Cardiac muscle cell (in vitro differentiated cells and primary cell): ENCODE results near the gene MINAR2. TPM values are rescaled to one million over a fixed set of nuclear protein-coding genes. Genes with fewer than 3 reads are reported as not detected.

ENCODE experiments used
- DNase-seq, 2 donors: peaks; one replicate each; pipeline versions ENCODE4 v3.0.0 to v3.0.0-alpha.2; 2010 to 2017; ENCODE audit warnings: low read depth in 1 of 2, low spot score in 1 of 2
- H3K27ac ChIP-seq: fragments of 200-600 bp; sonication (generic); 2 replicates; pipeline ENCODE4 v1.5.1; 2016
- H3K27me3 ChIP-seq: fragments of 200-600 bp; sonication (generic); 2 replicates; pipeline ENCODE4 v1.6.0; 2016; ENCODE audit warnings: control low read depth
- H3K36me3 ChIP-seq: fragments of 200-600 bp; sonication (generic); 2 replicates; pipeline ENCODE4 v1.5.1; 2016; ENCODE audit warnings: control low read depth
- H3K4me1 ChIP-seq: fragments of 200-600 bp; sonication (generic); 2 replicates; pipeline ENCODE4 v1.8.1; 2017; ENCODE audit warnings: low read depth, mild to moderate bottlenecking, mixed run types
- H3K4me3 ChIP-seq: fragments of 200-600 bp; sonication (generic); 2 replicates; pipeline ENCODE4 v1.5.1; 2016; ENCODE audit warnings: mild to moderate bottlenecking
- H3K9me3 ChIP-seq: fragments of 200-600 bp; sonication (generic); 2 replicates; pipeline ENCODE4 v1.5.1; 2017; ENCODE audit warnings: low read depth, mild to moderate bottlenecking, control low read depth
- polyA plus RNA-seq: library from polyadenylated mRNA; unstranded; fragments of >200 nt; fragmentation: Nextera tagmentation; extraction: Ambion mirVana; gene quantifications from 2 replicates; pipeline ENCODE4 v1.2.1, GENCODE V29; 2016
- total RNA-seq: library from RNA; depleted of rRNA; stranded (reverse); fragments of >200 nt; gene quantifications from 2 replicates; pipeline ENCODE4 v1.2.3, GENCODE V29; 2016
- TF ChIP-seq, protein P1 (sequence below): IDR thresholded peaks from 2 replicates; pipeline ENCODE4 v1.5.1; 2012; ENCODE audit warnings: low read depth, mild to moderate bottlenecking, low read length

Gene MINAR2
- total and polyA plus RNA-seq, 2 experiments from 2014 or later = not detected

DNA sequence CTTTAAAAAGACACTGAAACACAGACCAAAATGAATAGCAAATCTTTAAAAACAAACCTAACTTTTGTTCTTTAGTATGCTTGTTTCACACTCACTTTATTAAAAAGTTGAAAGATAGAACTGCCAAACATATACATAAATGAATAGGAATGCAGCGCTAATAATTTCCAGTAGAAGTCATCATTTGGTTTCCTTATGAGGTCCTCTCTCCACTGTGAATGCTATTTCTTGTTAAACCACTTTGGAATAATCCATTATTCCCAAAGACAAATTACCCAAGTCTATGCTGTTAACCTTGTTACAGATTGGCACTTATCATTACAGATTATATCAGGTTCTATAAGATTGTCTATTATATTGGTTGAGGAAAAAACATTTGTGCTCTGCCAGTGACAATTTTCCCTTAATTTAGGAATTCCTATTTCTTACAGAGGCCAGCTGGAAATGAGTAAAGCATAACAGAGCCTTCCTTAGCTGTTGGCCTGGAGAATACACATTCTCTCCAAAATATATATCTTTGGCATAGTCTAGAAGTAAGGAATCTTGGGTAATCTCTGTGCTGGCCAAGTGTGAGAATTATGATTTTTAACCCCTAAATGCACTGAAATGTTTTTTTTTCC, 29.3 kb upstream of the MINAR2 start:
- TF ChIP-seq, protein P1, sequence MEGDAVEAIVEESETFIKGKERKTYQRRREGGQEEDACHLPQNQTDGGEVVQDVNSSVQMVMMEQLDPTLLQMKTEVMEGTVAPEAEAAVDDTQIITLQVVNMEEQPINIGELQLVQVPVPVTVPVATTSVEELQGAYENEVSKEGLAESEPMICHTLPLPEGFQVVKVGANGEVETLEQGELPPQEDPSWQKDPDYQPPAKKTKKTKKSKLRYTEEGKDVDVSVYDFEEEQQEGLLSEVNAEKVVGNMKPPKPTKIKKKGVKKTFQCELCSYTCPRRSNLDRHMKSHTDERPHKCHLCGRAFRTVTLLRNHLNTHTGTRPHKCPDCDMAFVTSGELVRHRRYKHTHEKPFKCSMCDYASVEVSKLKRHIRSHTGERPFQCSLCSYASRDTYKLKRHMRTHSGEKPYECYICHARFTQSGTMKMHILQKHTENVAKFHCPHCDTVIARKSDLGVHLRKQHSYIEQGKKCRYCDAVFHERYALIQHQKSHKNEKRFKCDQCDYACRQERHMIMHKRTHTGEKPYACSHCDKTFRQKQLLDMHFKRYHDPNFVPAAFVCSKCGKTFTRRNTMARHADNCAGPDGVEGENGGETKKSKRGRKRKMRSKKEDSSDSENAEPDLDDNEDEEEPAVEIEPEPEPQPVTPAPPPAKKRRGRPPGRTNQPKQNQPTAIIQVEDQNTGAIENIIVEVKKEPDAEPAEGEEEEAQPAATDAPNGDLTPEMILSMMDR = no peak
- no peaks in the 10 kb centered on the region for H3K27me3 ChIP-seq
- peak overlapping the region; percentile 38 for H3K27ac ChIP-seq
- no peak overlapping the region for H3K4me3 ChIP-seq
- no peaks in the 10 kb centered on the region for H3K9me3 ChIP-seq
- H3K4me1 ChIP-seq = peaks cover 32% of the 10 kb centered on the region
- H3K36me3 ChIP-seq = no peaks in the 10 kb centered on the region
- DNase-seq = peak in 1 of 2 donors; percentile 2

DNA sequence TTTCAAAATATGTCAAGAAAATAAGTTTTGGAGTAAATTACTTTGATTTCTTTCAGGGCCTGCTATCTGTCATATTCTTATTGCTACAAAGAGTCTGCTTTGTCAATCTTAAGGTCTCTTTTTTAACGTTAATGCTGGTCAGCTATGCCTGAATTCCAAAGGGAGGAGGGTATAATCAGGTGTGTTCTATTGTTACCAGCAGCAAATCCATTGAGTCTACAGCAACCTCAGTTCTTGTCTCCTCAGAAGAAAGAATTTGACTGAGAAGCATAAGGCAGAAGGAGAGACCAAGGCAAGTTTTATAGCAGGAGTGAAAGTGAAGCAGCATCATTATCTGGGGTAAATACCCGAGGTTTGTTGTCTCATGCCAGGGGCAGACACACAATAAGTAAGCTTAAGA, 23.7 kb upstream of the MINAR2 start:
- TF ChIP-seq, protein P1 = no peak
- no peak for DNase-seq
- Histone ChIP-seq H3K4me3 (no peak overlapping the region), H3K27me3 (no peaks in the 10 kb centered on the region), H3K9me3 (no peaks in the 10 kb centered on the region), H3K27ac (no peak overlapping the region), H3K4me1 (peaks cover 12% of the 10 kb centered on the region), H3K36me3 (no peaks in the 10 kb centered on the region)

DNA sequence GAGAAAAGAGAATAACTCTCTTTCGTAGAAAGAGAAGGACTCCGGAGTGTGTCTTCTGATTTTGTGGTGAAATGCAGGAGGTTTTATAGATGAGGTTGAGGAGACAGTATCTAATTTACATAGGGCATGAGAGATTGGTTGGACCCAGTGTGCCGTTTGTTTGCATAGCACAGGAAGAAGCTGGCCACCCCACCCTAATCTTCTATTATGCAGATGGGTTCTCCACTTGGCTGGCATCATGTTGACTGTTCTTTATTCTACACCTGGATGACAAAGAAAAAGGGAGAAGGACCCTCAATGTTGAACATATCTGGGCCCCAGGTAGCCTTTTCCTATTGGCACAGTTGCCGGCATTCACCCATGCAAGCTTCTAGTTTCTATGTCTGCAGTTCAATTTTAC, 23.2 kb upstream of the MINAR2 start:
- peaks cover 12% of the 10 kb centered on the region for H3K4me1 ChIP-seq
- no peak overlapping the region for H3K27ac ChIP-seq
- TF ChIP-seq, protein P1 = no peak
- H3K9me3 ChIP-seq = no peaks in the 10 kb centered on the region
- H3K36me3 ChIP-seq = no peaks in the 10 kb centered on the region
- no peaks in the 10 kb centered on the region for H3K27me3 ChIP-seq
- no peak overlapping the region for H3K4me3 ChIP-seq
- no peak for DNase-seq

DNA sequence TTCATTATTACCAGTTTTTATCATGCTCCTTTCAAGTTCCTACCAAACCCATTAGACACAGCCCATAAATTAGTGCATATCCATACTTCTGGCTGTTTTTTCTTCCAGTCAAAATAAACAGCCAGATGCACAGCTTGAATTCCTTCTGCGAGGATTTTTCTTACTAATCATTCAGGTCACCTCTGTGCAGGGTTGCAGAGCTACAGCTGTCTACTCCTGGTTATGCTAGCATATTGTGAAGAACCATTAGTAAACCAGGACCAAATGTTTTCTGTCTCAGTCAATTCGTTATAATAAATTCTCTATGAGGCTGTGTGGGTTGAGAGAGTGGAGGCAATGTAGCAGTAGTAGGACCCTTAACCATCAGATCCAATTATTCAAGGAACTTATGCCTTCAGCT, 8.1 kb upstream of the MINAR2 start:
- Histone ChIP-seq H3K9me3 (no peaks in the 10 kb centered on the region), H3K27me3 (no peaks in the 10 kb centered on the region), H3K4me1 (peaks cover 9% of the 10 kb centered on the region), H3K27ac (no peak overlapping the region), H3K4me3 (no peak overlapping the region), H3K36me3 (peaks cover 5% of the 10 kb centered on the region)
- TF ChIP-seq, protein P1 = no peak
- DNase-seq = no peak

DNA sequence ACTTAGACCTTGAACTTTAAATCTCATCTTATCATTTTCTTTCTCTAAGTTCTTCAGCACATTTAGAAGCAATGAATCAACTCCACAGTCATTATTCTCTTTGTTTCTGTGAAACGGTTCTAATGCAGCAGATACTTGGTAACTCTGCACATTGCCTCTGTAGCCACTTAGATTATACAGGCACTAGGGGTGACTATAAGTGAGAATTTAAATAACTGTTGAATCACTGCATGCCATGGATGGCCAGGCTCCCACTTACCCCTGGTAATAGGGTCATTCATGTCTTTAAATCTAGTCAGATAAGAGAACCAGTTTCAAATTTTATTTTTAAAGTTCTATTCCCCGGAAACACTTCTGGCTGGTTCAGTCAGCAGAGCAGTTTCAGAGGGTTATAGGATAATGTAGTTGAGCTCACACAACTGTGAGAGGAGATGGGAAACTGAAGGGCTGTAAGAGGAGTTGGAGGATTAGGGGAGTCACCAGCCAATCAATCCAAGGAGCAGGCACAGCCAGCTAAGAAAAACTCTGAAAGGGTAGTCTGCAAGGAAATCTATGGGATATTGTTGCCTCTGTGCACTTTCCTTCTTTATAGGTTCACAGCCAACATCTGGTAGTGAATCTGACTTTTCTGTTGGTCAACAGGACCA, 4.2 kb upstream of the MINAR2 start:
- no peaks in the 10 kb centered on the region for H3K9me3 ChIP-seq
- DNase-seq = peak in 1 of 2 donors; percentile 7
- peaks cover 9% of the 10 kb centered on the region for H3K4me1 ChIP-seq
- no peaks in the 10 kb centered on the region for H3K36me3 ChIP-seq
- TF ChIP-seq, protein P1 = no peak
- peak overlapping the region; percentile 40 for H3K27ac ChIP-seq
- H3K27me3 ChIP-seq = no peaks in the 10 kb centered on the region
- H3K4me3 ChIP-seq = no peak overlapping the region
